ENCODE results near the gene ANGPTL2.

Gene ANGPTL2

GRCh38 chr9:127102176-127102575, 20.3 kb downstream of the ANGPTL2 start:
- ChIA-PET CTCF (no interaction called here), POLR2A (ENCODE audit: low non-redundant PET) (no interaction called here)
- H3K27ac ChIP-seq: no peak overlapping the region
- no peak for TF ChIP-seq CTCF (conservative IDR thresholded peaks at IDR 0.05; ENCODE audit: low read depth)
- no peak for DNase-seq (ENCODE audit: low spot score)

- DNase-seq (ENCODE audit: low spot score): no peak
- no peak for TF ChIP-seq CTCF (conservative IDR thresholded peaks at IDR 0.05; ENCODE audit: low read depth)
- ChIA-PET POLR2A (ENCODE audit: low non-redundant PET) (no interaction called here), CTCF (no interaction called here)
- no peak overlapping the region for H3K27ac ChIP-seq
These were observed 22.8 kb downstream of the ANGPTL2 start for GRCh38 chr9:127099664-127100063.

DNA sequence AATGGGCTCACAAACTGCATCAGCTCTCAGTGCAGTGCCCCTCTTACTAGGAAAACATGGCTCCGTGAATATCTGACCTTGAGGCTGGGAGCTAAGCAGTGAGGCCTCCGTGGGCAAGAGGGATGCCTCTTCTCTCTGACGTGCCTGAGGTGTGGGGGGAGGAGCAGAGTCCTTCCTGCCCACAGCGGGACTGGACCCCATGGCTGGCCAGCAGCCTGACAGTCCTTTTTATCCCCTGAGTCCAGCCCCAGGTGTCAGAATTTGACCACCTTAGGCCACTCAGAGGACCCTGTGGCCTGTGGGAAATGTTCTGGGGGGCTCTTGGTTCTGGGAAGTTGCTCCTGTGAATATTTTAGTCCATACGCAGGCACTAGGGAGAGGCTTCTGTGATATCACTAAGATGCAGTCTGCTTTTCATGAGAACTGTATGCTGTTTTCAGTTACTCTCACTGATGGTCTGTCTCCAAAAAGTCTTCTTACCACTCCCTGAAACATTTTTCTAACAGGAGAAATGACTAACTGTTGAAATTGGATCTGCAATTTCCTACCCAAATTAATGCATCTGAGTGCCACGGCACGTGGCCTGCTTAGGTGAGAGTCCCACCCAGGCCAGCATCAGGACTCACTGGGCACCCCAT, 23.4 kb downstream of the ANGPTL2 start:
- H3K27ac ChIP-seq: no peak overlapping the region
- TF ChIP-seq CTCF (conservative IDR thresholded peaks at IDR 0.05; ENCODE audit: low read depth): no peak
- no peak for DNase-seq (ENCODE audit: low spot score)
- CTCF ChIA-PET: no interaction called here
- POLR2A ChIA-PET (ENCODE audit: low non-redundant PET): no interaction called here

- DNase-seq (ENCODE audit: low spot score): no peak
- no peak for TF ChIP-seq CTCF (conservative IDR thresholded peaks at IDR 0.05; ENCODE audit: low read depth)
- H3K27ac ChIP-seq: no peak overlapping the region
- ChIA-PET POLR2A (ENCODE audit: low non-redundant PET) (no interaction called here), CTCF (no interaction called here)
These were observed 24.8 kb downstream of the ANGPTL2 start for GRCh38 chr9:127097683-127098082.

DNA sequence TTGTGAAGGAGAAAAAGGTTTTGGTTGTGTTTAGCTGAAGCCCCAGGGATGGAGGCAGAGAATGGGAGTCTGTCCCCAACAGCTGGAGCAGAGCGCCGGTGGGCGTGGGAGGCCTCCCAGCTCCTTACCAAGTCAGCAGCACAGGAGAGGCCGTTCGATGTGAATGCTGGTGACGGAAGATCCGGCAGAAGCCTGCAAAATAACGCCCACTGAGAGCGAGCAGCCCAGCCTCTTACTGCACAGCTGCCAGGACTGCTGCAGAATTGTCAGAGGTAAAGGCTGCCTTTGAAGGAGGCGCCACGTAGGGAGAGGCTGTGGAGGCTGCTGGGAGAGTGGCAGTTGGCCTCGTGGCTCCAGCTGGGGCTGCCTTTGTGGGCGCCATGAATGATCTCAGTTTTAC, 26.2 kb downstream of the ANGPTL2 start:
- TF ChIP-seq CTCF (conservative IDR thresholded peaks at IDR 0.05; ENCODE audit: low read depth): no peak
- H3K27ac ChIP-seq: no peak overlapping the region
- no peak for DNase-seq (ENCODE audit: low spot score)
- POLR2A ChIA-PET (ENCODE audit: low non-redundant PET): no interaction called here
- CTCF ChIA-PET: no interaction called here

GRCh38 chr9:127095411-127095810, 27.0 kb downstream of the ANGPTL2 start:
- TF ChIP-seq CTCF (conservative IDR thresholded peaks at IDR 0.05; ENCODE audit: low read depth): no peak
- ChIA-PET POLR2A (ENCODE audit: low non-redundant PET) (no interaction called here), CTCF (interaction anchor here (0.7 kb wide), 1 partner anchor 104 kb away, joined by 3 read pairs; no protein-coding TSS in a partner anchor)
- H3K27ac ChIP-seq: no peak overlapping the region
- DNase-seq (ENCODE audit: low spot score): no peak

All from RWPE1 (cell line).